IMR-90 (cell line): ENCODE measurements around the gene ARF5. TPM values are rescaled to one million over a fixed set of nuclear protein-coding genes. Genes with fewer than 3 reads are reported as not detected.
"Not testable (repeated sequence)": the region's sequence is repeated elsewhere in the genome, so short reads cannot be mapped to it uniquely, and the experiment has no call there.

Source experiments
- ATAC-seq: fragments of 200-7000 bp; cut with Tn5 transposase; 2 replicates; pipeline ENCODE4 v1.9.1; 2020; ENCODE audit warnings: low read depth, mild to moderate bottlenecking, moderate library complexity
- BruUV-seq: library from RNA; stranded (reverse); fragments of 400-500 nt; replicated peaks from 2 replicates; lab custom pipeline; 2021; lab: Mats Ljungman, UMichigan
- CTCF ChIA-PET: fragments of 300-600 bp; formaldehyde crosslinking; extraction: SDS; loops from one replicate; lab custom pipeline; 2021; ENCODE audit warnings: antibody characterized with exemption; lab: Yijun Ruan, JAX
- POLR2A ChIA-PET: fragments of 300-600 bp; sonication (Branson Sonifier 250); formaldehyde crosslinking; loops from one replicate; lab custom pipeline; 2022; ENCODE audit warnings: antibody characterized with exemption; ENCODE audit not compliant: unreplicated experiment; lab: Charles Lee
- DNase-seq: peaks from one replicate; pipeline ENCODE4 v3.0.0; 2013
- H2AFZ ChIP-seq: replicated peaks from 2 replicates; pipeline ENCODE3; 2013; ENCODE audit warnings: low read length, mild to moderate bottlenecking; ENCODE audit not compliant: poor library complexity
- H2AK5ac ChIP-seq: 2 replicates; pipeline ENCODE4 v1.6.1; 2013; ENCODE audit warnings: low read depth, low read length, inconsistent platforms
- H2AK9ac ChIP-seq: replicated peaks from 2 replicates; pipeline ENCODE3; 2013; ENCODE audit warnings: mild to moderate bottlenecking, low read depth, low read length, moderate library complexity; ENCODE audit not compliant: poor library complexity
- H2BK120ac ChIP-seq: 2 replicates; pipeline ENCODE4 v1.6.1; 2013; ENCODE audit warnings: low read depth, low read length, inconsistent platforms
- H2BK15ac ChIP-seq: 3 replicates; pipeline ENCODE4 v1.6.1; 2013; ENCODE audit warnings: low read depth, low read length, inconsistent platforms
- H2BK20ac ChIP-seq: 2 replicates; pipeline ENCODE4 v1.6.1; 2013; ENCODE audit warnings: low read depth, mild to moderate bottlenecking, inconsistent platforms, low read length, moderate library complexity
- H2BK5ac ChIP-seq: 2 replicates; pipeline ENCODE4 v1.6.1; 2013; ENCODE audit warnings: mild to moderate bottlenecking, low read depth, low read length, inconsistent platforms; ENCODE audit not compliant: poor library complexity, severe bottlenecking
- H3K14ac ChIP-seq: replicated peaks from 2 replicates; pipeline ENCODE4 v1.6.1; 2013; ENCODE audit warnings: low read depth, low read length, inconsistent platforms
- H3K18ac ChIP-seq: 2 replicates; pipeline ENCODE4 v1.6.1; 2013; ENCODE audit warnings: low read depth, low read length, control low read depth
- H3K23ac ChIP-seq: 2 replicates; pipeline ENCODE4 v1.6.1; 2013; ENCODE audit warnings: low read depth, low read length, inconsistent platforms
- H3K27ac ChIP-seq: 2 replicates; pipeline ENCODE4 v1.5.1; 2013; ENCODE audit warnings: mild to moderate bottlenecking, control low read depth, low read length; ENCODE audit not compliant: insufficient read depth
- H3K27me3 ChIP-seq: 2 replicates; pipeline ENCODE4 v1.6.1; 2013; ENCODE audit warnings: low read length; ENCODE audit not compliant: control insufficient read depth, insufficient read depth
- H3K36me3 ChIP-seq: 2 replicates; pipeline ENCODE4 v1.6.1; 2013; ENCODE audit warnings: low read length, mixed read lengths; ENCODE audit not compliant: control insufficient read depth, insufficient read depth
- H3K4ac ChIP-seq: 2 replicates; pipeline ENCODE4 v1.6.1; 2013; ENCODE audit warnings: low read depth, low read length, inconsistent platforms
- H3K4me1 ChIP-seq: 2 replicates; pipeline ENCODE4 v1.6.1; 2013; ENCODE audit warnings: low read length, mixed read lengths; ENCODE audit not compliant: control insufficient read depth, insufficient read depth
- H3K4me2 ChIP-seq: 2 replicates; pipeline ENCODE4 v1.6.1; 2013; ENCODE audit warnings: low read depth, mild to moderate bottlenecking, control low read depth, low read length, moderate library complexity
- H3K4me3 ChIP-seq: 2 replicates; pipeline ENCODE4 v1.5.1; 2013; ENCODE audit warnings: low read depth, mild to moderate bottlenecking, control low read depth, low read length, moderate library complexity; ENCODE audit not compliant: insufficient read depth
- H3K56ac ChIP-seq: 2 replicates; pipeline ENCODE4 v1.6.1; 2013; ENCODE audit warnings: low read length, inconsistent platforms; ENCODE audit not compliant: insufficient read depth; ENCODE audit errors: extremely low read depth
- H3K79me1 ChIP-seq, 2 experiments: 2 replicates each; pipeline ENCODE4 v1.6.1; 2013; ENCODE audit warnings: low read length in 2 of 2, inconsistent platforms in 1 of 2, low read depth in 1 of 2
- H3K9ac ChIP-seq: 2 replicates; pipeline ENCODE4 v1.6.1; 2013; ENCODE audit warnings: low read depth, low read length, control low read depth
- H3K9me1 ChIP-seq: 2 replicates; pipeline ENCODE4 v1.6.1; 2013; ENCODE audit warnings: low read length, inconsistent platforms; ENCODE audit not compliant: insufficient read depth
- H3K9me3 ChIP-seq: 2 replicates; pipeline ENCODE4 v1.6.1; 2013; ENCODE audit warnings: low read length; ENCODE audit not compliant: control insufficient read depth, insufficient read depth
- H4K20me1 ChIP-seq: 2 replicates; pipeline ENCODE4 v1.6.1; 2013; ENCODE audit warnings: low read length, inconsistent platforms; ENCODE audit not compliant: insufficient read depth
- H4K5ac ChIP-seq: 2 replicates; pipeline ENCODE4 v1.6.1; 2013; ENCODE audit warnings: mild to moderate bottlenecking, low read depth, low read length, control low read depth
- H4K8ac ChIP-seq, 2 experiments: 2 replicates each; pipeline ENCODE4 v1.6.1; 2013; ENCODE audit warnings: low read depth in 2 of 2, low read length in 2 of 2, control low read depth in 1 of 2, inconsistent platforms in 1 of 2
- H4K91ac ChIP-seq: 2 replicates; pipeline ENCODE4 v1.6.1; 2013; ENCODE audit warnings: low read depth, low read length, inconsistent platforms; ENCODE audit not compliant: insufficient read depth
- WGBS, 2 experiments: methylation state at CpG; one replicate each; pipeline versions ENCODE4 v1.1.5 to v1.1.7; 2013; ENCODE audit warnings: missing lambda C conversion rate in 2 of 2; ENCODE audit not compliant: insufficient read length in 1 of 2; ENCODE audit errors: extremely low coverage in 2 of 2; 5-methylcytosine and 5-hydroxymethylcytosine counted together
- dilution Hi-C: fragments of 300-500 bp; cut with HindIII; formaldehyde crosslinking; loops from one replicate; pipeline ENCODE4 v1.14.3; 2018; ENCODE audit warnings: low sequenced_read_pairs; ENCODE audit not compliant: unreplicated experiment
- in situ Hi-C: fragments of 300-500 bp; cut with MboI; formaldehyde crosslinking; loops from 3 replicates; pipeline ENCODE4 v1.14.3; 2019; ENCODE audit warnings: low sequenced_read_pairs, inconsistent platforms, mixed read lengths
- intact Hi-C: fragments of 100-400 bp; cut with micrococcal nuclease; formaldehyde crosslinking; loops from 2 replicates; pipeline ENCODE4 v1.10.0; 2022
- polyA plus RNA-seq, 3 experiments: library from polyadenylated mRNA; depleted of rRNA; stranded (reverse); fragments of >200 nt; gene quantifications; 2 replicates each; pipeline ENCODE4 v1.2.3, GENCODE V29; 2012; ENCODE audit warnings: low replicate concordance in 1 of 3
- total RNA-seq: library from RNA; depleted of rRNA; stranded (reverse); fragments of >200 nt; gene quantifications from 2 replicates; pipeline ENCODE4 v1.2.3, GENCODE V29; 2012

The ARF5 gene
- total and polyA plus RNA-seq, 2 of the 4 experiments (the other 2 are of a cell fraction), result 128 to 274 TPM

GRCh38 chr7:127540461-127540860 is 47.8 kb upstream of the ARF5 start:
- in situ Hi-C loops, H2BK120ac ChIP-seq, H3K36me3 ChIP-seq, H3K4ac ChIP-seq, H3K56ac ChIP-seq, H4K5ac ChIP-seq, H3K9me1 ChIP-seq, DNase-seq, H3K79me1 ChIP-seq, H3K4me1 ChIP-seq, H2BK5ac ChIP-seq, H3K9me3 ChIP-seq, H3K27ac ChIP-seq, ATAC-seq, H2AFZ ChIP-seq, H3K14ac ChIP-seq, H4K91ac ChIP-seq, dilution Hi-C loops, H2AK5ac ChIP-seq, H4K20me1 ChIP-seq, BruUV-seq, POLR2A ChIA-PET, H3K18ac ChIP-seq, H3K4me3 ChIP-seq, H2BK20ac ChIP-seq, H2AK9ac ChIP-seq, CTCF ChIA-PET, H2BK15ac ChIP-seq, H3K4me2 ChIP-seq, intact Hi-C loops, H3K23ac ChIP-seq, H3K9ac ChIP-seq, H4K8ac ChIP-seq: not testable (repeated sequence)
- WGBS, 2 experiments, result 73% methylated on average over 1 of the region's 10 CpGs; no CpG with 5 or more reads in 1 of the 2 experiments
- peaks cover 19% of the 10 kb centered on the region for H3K27me3 ChIP-seq
